GM12878 (cell line): ENCODE data around the gene JMJD6. TPM values are rescaled to one million over a fixed set of nuclear protein-coding genes. Genes with fewer than 3 reads are reported as not detected.
A peak's percentile ranks its signal among the peaks of the same experiment; 100 is the strongest.

ENCODE experiments used
- ATAC-seq: fragments of 200-7000 bp; cut with Tn5 transposase; 3 replicates; pipeline ENCODE4 v1.9.1; 2020; ENCODE audit warnings: mild to moderate bottlenecking, moderate library complexity
- BruUV-seq: library from RNA; stranded (reverse); fragments of 400-500 nt; replicated peaks from 2 replicates; lab custom pipeline; 2021; lab: Mats Ljungman, UMichigan
- CTCF ChIA-PET: fragments of 300-600 bp; sonication (Branson Sonifier 250); formaldehyde crosslinking; extraction: SDS; loops from one replicate; lab custom pipeline; 2021; ENCODE audit warnings: inconsistent platforms; lab: Yijun Ruan, JAX
- POLR2A ChIA-PET: fragments of 350-600 bp; formaldehyde crosslinking; extraction: SDS; loops from one replicate; lab custom pipeline; 2021; ENCODE audit warnings: inconsistent platforms; lab: Charles Lee
- RAD21 ChIA-PET: fragments of 300-600 bp; sonication (Branson Sonifier 250); formaldehyde crosslinking; loops from one replicate; lab custom pipeline; 2023; ENCODE audit warnings: antibody characterized with exemption; ENCODE audit not compliant: unreplicated experiment; lab: Charles Lee
- SMC1A ChIA-PET: fragments of 300-600 bp; sonication (Branson Sonifier 250); formaldehyde crosslinking; loops from one replicate; lab custom pipeline; 2023; ENCODE audit not compliant: unreplicated experiment, uncharacterized antibody; lab: Charles Lee
- DNase-seq: peaks from one replicate; pipeline ENCODE4 v3.0.0-alpha.2; 2011; ENCODE audit warnings: low read depth, low spot score
- FAIRE-seq: peaks from 3 replicates; lab custom pipeline; 2011; peaks lifted over from hg19 to GRCh38; lab: Jason Lieb, UNC
- H2AFZ ChIP-seq: 2 replicates; pipeline ENCODE4 v1.6.0; 2011; ENCODE audit warnings: low read depth, low read length, control low read depth; ENCODE audit not compliant: control insufficient read depth
- H3K27ac ChIP-seq: 2 replicates; pipeline ENCODE4 v1.5.1; 2011; ENCODE audit warnings: control low read depth; ENCODE audit not compliant: control insufficient read depth, insufficient read depth
- H3K27me3 ChIP-seq, 2 experiments: replicated peaks in 1 of 2; 2 replicates each; pipeline versions ENCODE4 v1.6.0 to v1.6.1; 2011; ENCODE audit warnings: low read length in 1 of 2; ENCODE audit not compliant: control insufficient read depth in 2 of 2, insufficient read depth in 2 of 2
- H3K36me3 ChIP-seq, 2 experiments: 2 replicates each; pipeline ENCODE4 v1.5.1; 2011; ENCODE audit warnings: low read length in 1 of 2; ENCODE audit not compliant: control insufficient read depth in 2 of 2, insufficient read depth in 2 of 2
- H3K4me1 ChIP-seq: 2 replicates; pipeline ENCODE4 v1.6.1; 2011; ENCODE audit warnings: mild to moderate bottlenecking, low read length, moderate library complexity, mixed read lengths; ENCODE audit not compliant: control insufficient read depth, insufficient read depth
- H3K4me2 ChIP-seq: 2 replicates; pipeline ENCODE4 v1.6.0; 2011; ENCODE audit warnings: control low read depth; ENCODE audit not compliant: control insufficient read depth, insufficient read depth
- H3K4me3 ChIP-seq: fragments of 200-600 bp; sonication (generic); 2 replicates; pipeline ENCODE4 v1.5.1; 2016
- H3K79me2 ChIP-seq: 2 replicates; pipeline ENCODE4 v1.6.0; 2011; ENCODE audit warnings: low read length; ENCODE audit not compliant: control insufficient read depth, insufficient read depth
- H3K9ac ChIP-seq: 2 replicates; pipeline ENCODE4 v1.8.0; 2011; ENCODE audit warnings: low read length, control low read depth, mixed read lengths; ENCODE audit not compliant: control insufficient read depth, insufficient read depth
- H3K9me3 ChIP-seq: replicated peaks from 3 replicates; pipeline ENCODE4 v1.5.1; 2011; ENCODE audit warnings: mild to moderate bottlenecking, low read length; ENCODE audit not compliant: control insufficient read depth, insufficient read depth
- H4K20me1 ChIP-seq: 2 replicates; pipeline ENCODE4 v1.6.0; 2011; ENCODE audit not compliant: control insufficient read depth, insufficient read depth
- CHD2 ChIP-seq: IDR thresholded peaks from 2 replicates; pipeline ENCODE4 v1.6.1; 2011; ENCODE audit warnings: low read depth, low read length, improper control_type of control experiment, borderline replicate concordance
- CUX1 ChIP-seq: IDR thresholded peaks from 2 replicates; pipeline ENCODE4 v1.6.1; 2012; ENCODE audit warnings: improper control_type of control experiment, low read depth, low read length; ENCODE audit not compliant: insufficient replicate concordance
- DPF2 ChIP-seq: fragments of 450-650 bp; IDR thresholded peaks from 2 replicates; pipeline ENCODE4 v1.6.1; 2017; ENCODE audit warnings: mild to moderate bottlenecking
- IRF5 ChIP-seq: fragments of 450-650 bp; IDR thresholded peaks from 2 replicates; pipeline ENCODE4 v1.6.1; 2017; ENCODE audit warnings: borderline replicate concordance
- JUNB ChIP-seq: IDR thresholded peaks from 2 replicates; pipeline ENCODE4 v1.6.1; 2016; ENCODE audit warnings: antibody characterized with exemption, mild to moderate bottlenecking
- PML ChIP-seq: IDR thresholded peaks from 2 replicates; pipeline ENCODE4 v1.6.1; 2012; ENCODE audit warnings: low read length, inconsistent platforms
- POLR2AphosphoS2 ChIP-seq: IDR thresholded peaks from 2 replicates; pipeline ENCODE4 v1.6.1; 2011; ENCODE audit warnings: low read depth, mild to moderate bottlenecking, low read length, improper control_type of control experiment, moderate library complexity
- WGBS: methylation state at CpG from one replicate; pipeline ENCODE4 v1.1.6; 2016; ENCODE audit warnings: low lambda C conversion rate; ENCODE audit not compliant: insufficient replicate concordance, insufficient coverage; ENCODE audit errors: missing lambda C conversion rate; 5-methylcytosine and 5-hydroxymethylcytosine counted together
- in situ Hi-C: fragments of 300-500 bp; cut with MboI; formaldehyde crosslinking; loops from 9 replicates; pipeline ENCODE4 v1.14.3; 2018; ENCODE audit warnings: mixed read lengths
- intact Hi-C: fragments of 100-400 bp; cut with micrococcal nuclease; formaldehyde crosslinking; loops from one replicate; pipeline ENCODE4 v1.14.2; 2022; ENCODE audit not compliant: unreplicated experiment
- polyA plus RNA-seq, 11 experiments: library from polyadenylated mRNA; depleted of rRNA in 4 of 11; unstranded in 6 of 11; stranded (reverse) in 5 of 11; fragments of >200 nt; fragmentation: Nextera tagmentation in 4 of 11; fragmentation: Illumina TruSeq in 1 of 11; extraction: Ambion mirVana in 4 of 11; extraction: Trizol in 1 of 11; gene quantifications; 1 replicate in 1 of 11; 2 replicates in 10 of 11; pipeline versions ENCODE4 v1.2.1 to v1.2.3, GENCODE V29; 2011 to 2016; ENCODE audit warnings: inconsistent platforms in 2 of 11, missing spikeins in 2 of 11, low read depth in 1 of 11
- total RNA-seq, 4 experiments: library from RNA; depleted of rRNA in 3 of 4; stranded (reverse); fragments of >200 nt in 3 of 4; fragmentation: Illumina TruSeq in 1 of 4; extraction: Trizol in 1 of 4; gene quantifications; 2 replicates each; pipeline versions ENCODE4 v1.2.1 to v1.2.3, GENCODE V29; 2013 to 2021

Gene JMJD6
- total and polyA plus RNA-seq, 10 of the 15 experiments (the other 5 are each of a cell fraction or from before 2014, with no cell fraction given), result 1.2 to 36.0 (median 22.2) TPM

GRCh38 chr17:76742958-76743357 lies 16.6 kb upstream of the JMJD6 start:
- no peak for DNase-seq
- ATAC-seq, result no peak
- ChIA-PET POLR2A (no interaction called here), CTCF (interaction anchor here (1.4 kb wide), 1 partner anchor 81 kb away, joined by 3 read pairs; no protein-coding TSS in a partner anchor), RAD21 (interaction anchor here (0.7 kb wide), 1 partner anchor 16 kb away, joined by 3 read pairs; no protein-coding TSS in a partner anchor), SMC1A (interaction anchor here (1.1 kb wide), 1 partner anchor 10 kb away, joined by 4 read pairs; no protein-coding TSS in a partner anchor)
- Histone ChIP-seq H4K20me1 (no peaks in the 10 kb centered on the region), H3K9ac (no peak overlapping the region), H3K36me3 (peaks cover 0 to 9% of the 10 kb centered on the region in 2 experiments; a peak in 3 of 4 replicates), H3K79me2 (peaks cover 15% of the 10 kb centered on the region), H3K27ac (no peak overlapping the region), H3K4me3 (no peak overlapping the region), H3K9me3 (no peaks in the 10 kb centered on the region), H3K4me2 (no peak overlapping the region), H2AFZ (no peak overlapping the region), H3K27me3 (no peaks in the 10 kb centered on the region), H3K4me1 (no peaks in the 10 kb centered on the region; the same call in 1 of the 2 replicates)
- TF ChIP-seq JUNB (0 out of 2 replicates have a peak, but pooled peaks have one; percentile 18), IRF5 (no peak), DPF2 (no peak)
- in situ Hi-C loops (no loop called here), intact Hi-C loops (no loop called here)
- BruUV-seq, result no TSS peak
- no peak for FAIRE-seq

GRCh38 chr17:76740329-76741118 lies 14.1 kb upstream of the JMJD6 start:
- FAIRE-seq, result no peak
- CTCF ChIA-PET, result interaction anchor here (1.3 to 1.4 kb wide), 2 partner anchors 13 to 348 kb away, joined by 3 read pairs; no protein-coding TSS in a partner anchor
- SMC1A ChIA-PET, result no interaction called here
- Histone ChIP-seq H4K20me1 (no peaks in the 10 kb centered on the region), H3K36me3 (peaks cover 0 to 3% of the 10 kb centered on the region in 2 experiments; a peak in 2 of 4 replicates), H2AFZ (no peak overlapping the region), H3K79me2 (peaks cover 33% of the 10 kb centered on the region), H3K9me3 (no peaks in the 10 kb centered on the region; the same call in 2 of the 3 replicates), H3K4me3 (no peak overlapping the region), H3K27me3 (no peaks in the 10 kb centered on the region), H3K27ac (no peak overlapping the region), H3K4me2 (no peak overlapping the region), H3K9ac (no peak overlapping the region), H3K4me1 (no peaks in the 10 kb centered on the region; the same call in 1 of the 2 replicates)
- ATAC-seq, result no peak
- BruUV-seq, result no TSS peak
- in situ Hi-C loops, result no loop called here
- RAD21 ChIA-PET, result no interaction called here
- POLR2A ChIA-PET, result interaction anchor here (6.4 kb wide), 1 partner anchor 14 kb away, joined by 60 read pairs; the partner anchor contains the start of genes JMJD6 and METTL23
- intact Hi-C loops, result no loop called here
- 90% methylated on average over 4 of the region's 5 CpGs for WGBS
- no peak for DNase-seq
- no peak for TF ChIP-seq PML
- TF ChIP-seq POLR2AphosphoS2, result no peak
- TF ChIP-seq CUX1, result no peak
- TF ChIP-seq CHD2, result no peak
